Endothelial cell of umbilical vein (primary cell): Measurements from ENCODE around the gene MAP2K5. TPM values are rescaled to one million over a fixed set of nuclear protein-coding genes. Genes with fewer than 3 reads are reported as not detected.

ENCODE experiments used
- BruUV-seq: library from RNA; stranded (reverse); fragments of 400-500 nt; replicated peaks from 2 replicates; lab custom pipeline; 2021; lab: Mats Ljungman, UMichigan
- CTCF ChIA-PET: fragments of 300-600, 350-600 bp; sonication (Branson Sonifier 250); formaldehyde crosslinking; loops from one replicate; lab custom pipeline; 2021; ENCODE audit warnings: antibody characterized with exemption, inconsistent platforms; lab: Charles Lee
- POLR2A ChIA-PET: fragments of 300-600, 350-600 bp; sonication (Branson Sonifier 250); formaldehyde crosslinking; loops from one replicate; lab custom pipeline; 2021; ENCODE audit warnings: antibody characterized with exemption, inconsistent platforms; lab: Charles Lee
- DNase-seq: peaks from one replicate; pipeline ENCODE4 v3.0.0-alpha.2; 2011; ENCODE audit warnings: low read depth, low spot score
- FAIRE-seq: peaks from 2 replicates; lab custom pipeline; 2011; peaks lifted over from hg19 to GRCh38; lab: Jason Lieb, UNC
- H2AFZ ChIP-seq: 2 replicates; pipeline ENCODE4 v1.6.0; 2012; ENCODE audit warnings: low read depth, low read length, control low read depth, inconsistent platforms
- H3K27ac ChIP-seq: 2 replicates; pipeline ENCODE4 v1.5.1; 2011; ENCODE audit warnings: low read depth, mild to moderate bottlenecking, control low read depth, low read length, moderate library complexity; ENCODE audit not compliant: insufficient read depth
- H3K27me3 ChIP-seq, 2 experiments: 2 replicates each; pipeline versions ENCODE4 v1.6.0 to v1.6.1; 2011; ENCODE audit warnings: low read length in 2 of 2, mixed read lengths in 1 of 2; ENCODE audit not compliant: control insufficient read depth in 2 of 2, insufficient read depth in 2 of 2
- H3K36me3 ChIP-seq, 2 experiments: 2 replicates in 1 of 2; 3 replicates in 1 of 2; pipeline ENCODE4 v1.5.1; 2011; ENCODE audit warnings: low read length in 2 of 2, mild to moderate bottlenecking in 1 of 2, moderate library complexity in 1 of 2; ENCODE audit not compliant: control insufficient read depth in 2 of 2, insufficient read depth in 2 of 2; ENCODE audit errors: extremely low read depth in 1 of 2
- H3K4me1 ChIP-seq: 3 replicates; pipeline ENCODE4 v1.5.1; 2011; ENCODE audit warnings: mild to moderate bottlenecking, low read length; ENCODE audit not compliant: control insufficient read depth, insufficient read depth; ENCODE audit errors: extremely low read depth
- H3K4me2 ChIP-seq: 2 replicates; pipeline ENCODE4 v1.6.1; 2011; ENCODE audit warnings: low read length, control low read depth, mixed read lengths; ENCODE audit not compliant: insufficient read depth
- H3K4me3 ChIP-seq, 3 experiments: fragments of 200-600 bp in 1 of 3; sonication (generic), shearing (Covaris generic) in 1 of 3; replicated peaks in 1 of 3; 2 replicates each; pipeline ENCODE4 v1.5.1; 2011 to 2016; ENCODE audit warnings: control low read depth in 3 of 3, low read length in 3 of 3, mild to moderate bottlenecking in 2 of 3, inconsistent platforms in 1 of 3, low read depth in 1 of 3, moderate library complexity in 1 of 3; ENCODE audit not compliant: insufficient read depth in 1 of 3
- H3K79me2 ChIP-seq: 2 replicates; pipeline ENCODE4 v1.6.0; 2012; ENCODE audit warnings: low read length, inconsistent platforms; ENCODE audit not compliant: control insufficient read depth, insufficient read depth
- H3K9ac ChIP-seq: replicated peaks from 2 replicates; pipeline ENCODE3; 2011; ENCODE audit warnings: low read length, control low read depth; ENCODE audit not compliant: insufficient read depth; ENCODE audit errors: extremely low read depth
- H3K9me1 ChIP-seq: replicated peaks from 3 replicates; pipeline ENCODE4 v1.6.0; 2011; ENCODE audit warnings: mild to moderate bottlenecking, low read length; ENCODE audit not compliant: control insufficient read depth, insufficient read depth; ENCODE audit errors: extremely low read depth
- H3K9me3 ChIP-seq: replicated peaks from 2 replicates; pipeline ENCODE4 v1.5.1; 2012; ENCODE audit warnings: low read length, inconsistent platforms; ENCODE audit not compliant: control insufficient read depth, insufficient read depth
- H4K20me1 ChIP-seq: replicated peaks from 2 replicates; pipeline ENCODE3; 2011; ENCODE audit warnings: mild to moderate bottlenecking, low read length; ENCODE audit not compliant: control insufficient read depth, insufficient read depth; ENCODE audit errors: extremely low read depth
- CTCF ChIP-seq, 2 donors: IDR thresholded peaks; 1 replicate in 1 of 2; 2 replicates in 1 of 2; pipeline ENCODE4 v1.5.1; 2011; ENCODE audit warnings: low read length in 2 of 2, mild to moderate bottlenecking in 2 of 2, moderate library complexity in 2 of 2, control low read depth in 1 of 2, inconsistent platforms in 1 of 2, low read depth in 1 of 2; ENCODE audit not compliant: insufficient read depth in 1 of 2; ENCODE audit errors: extremely low read depth in 1 of 2
- EZH2 ChIP-seq: IDR thresholded peaks from 2 replicates; pipeline ENCODE4 v1.6.1; 2012; ENCODE audit warnings: borderline replicate concordance, low read depth, mild to moderate bottlenecking, moderate library complexity, low read length, inconsistent platforms; ENCODE audit not compliant: severe bottlenecking
- FOS ChIP-seq: IDR thresholded peaks from 2 replicates; pipeline ENCODE4 v1.6.1; 2011; ENCODE audit warnings: mild to moderate bottlenecking, low read length, moderate library complexity, borderline replicate concordance; ENCODE audit not compliant: insufficient read depth
- GATA2 ChIP-seq: IDR thresholded peaks from 2 replicates; pipeline ENCODE4 v1.7.0; 2011; ENCODE audit warnings: low read depth, mild to moderate bottlenecking, moderate library complexity, mixed read lengths, low read length; ENCODE audit not compliant: insufficient read length, insufficient read depth
- JUN ChIP-seq: IDR thresholded peaks from 2 replicates; pipeline ENCODE4 v1.6.1; 2011; ENCODE audit warnings: borderline replicate concordance, low read depth; ENCODE audit not compliant: insufficient read length, insufficient read depth
- MYC ChIP-seq: IDR thresholded peaks from one replicate; pipeline ENCODE4 v1.6.1; 2011; ENCODE audit warnings: mild to moderate bottlenecking, low read depth, low read length
- POLR2A ChIP-seq: IDR thresholded peaks from 2 replicates; pipeline ENCODE4 v1.6.1; 2012; ENCODE audit warnings: low read depth, mild to moderate bottlenecking, control low read depth, low read length
- POLR2AphosphoS5 ChIP-seq: IDR thresholded peaks from 2 replicates; pipeline ENCODE4 v1.6.1; 2012; ENCODE audit warnings: low read depth, mild to moderate bottlenecking, control low read depth, low read length, moderate library complexity; ENCODE audit not compliant: insufficient read depth
- dilution Hi-C: fragments of 300-500 bp; cut with MboI; formaldehyde crosslinking; loops from one replicate; pipeline ENCODE4 v1.15.0; 2019; ENCODE audit warnings: low sequenced_read_pairs; ENCODE audit not compliant: extremely low pct_ligation_motif_present
- intact Hi-C: fragments of 100-400 bp; cut with micrococcal nuclease; formaldehyde crosslinking; loops from one replicate; pipeline ENCODE4 v1.10.0; 2022
- polyA plus RNA-seq, 4 experiments: library from polyadenylated mRNA; depleted of rRNA in 3 of 4; stranded (reverse) in 3 of 4; unstranded in 1 of 4; fragments of >200 nt; gene quantifications; 2 replicates each; pipeline versions ENCODE4 v1.2.1 to v1.2.3, GENCODE V29; 2011 to 2012; ENCODE audit warnings: missing spikeins in 1 of 4
- total RNA-seq: library from RNA; stranded (reverse); gene quantifications from 2 replicates; pipeline ENCODE4 v1.2.3, GENCODE V29; 2021
- TF ChIP-seq, protein P1 (sequence below): IDR thresholded peaks from 2 replicates; pipeline ENCODE4 v1.6.1; 2011; ENCODE audit not compliant: insufficient read depth, insufficient read length

Gene MAP2K5
- total and polyA plus RNA-seq, 2 donors (not counting 3 experiments of a cell fraction or from before 2014, with no cell fraction given), result 4.9 to 24.7 TPM

DNA sequence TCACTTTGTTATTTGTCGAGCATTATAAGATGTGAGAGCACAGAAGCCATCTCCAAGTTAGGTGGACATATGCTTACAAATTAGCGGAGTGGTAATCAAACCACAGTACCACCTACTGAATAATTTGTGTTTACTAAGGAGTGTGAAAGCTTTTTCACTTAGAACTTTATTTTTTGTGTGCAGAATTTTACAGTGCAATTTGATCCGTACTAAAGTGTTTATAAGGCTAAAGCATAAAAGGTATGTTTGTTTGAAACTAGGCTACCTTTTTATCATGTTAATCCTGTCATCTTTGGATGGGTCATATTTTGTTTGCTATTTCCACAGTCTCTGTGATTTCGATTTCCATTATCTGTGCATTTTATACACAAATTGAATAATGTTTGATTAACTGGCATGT is 37.5 kb downstream of the MAP2K5 start:
- Histone ChIP-seq H4K20me1 (no peaks in the 10 kb centered on the region), H3K36me3 (no peaks in the 10 kb centered on the region), H3K27ac (no peak overlapping the region), H3K9me1 (no peaks in the 10 kb centered on the region), H3K79me2 (no peaks in the 10 kb centered on the region), H3K4me1 (peaks cover 1% of the 10 kb centered on the region), H3K9me3 (no peaks in the 10 kb centered on the region), H3K4me3 (no peak overlapping the region), H3K9ac (no peak overlapping the region), H3K27me3 (no peaks in the 10 kb centered on the region), H3K4me2 (no peak overlapping the region), H2AFZ (no peak overlapping the region)
- no peak for FAIRE-seq
- intact Hi-C loops, result no loop called here
- dilution Hi-C loops, result no loop called here
- TF ChIP-seq CTCF (IDR thresholded peaks at IDR 0.05; ENCODE audit: extremely low read depth in 1 of 2, insufficient read depth in 1 of 2, low read depth in 1 of 2, low read length in 2 of 2) (no peak), JUN (no peak), EZH2 (no peak), FOS (no peak), GATA2 (no peak), POLR2AphosphoS5 (no peak), MYC (no peak), POLR2A (no peak)
- TF ChIP-seq, protein P1, sequence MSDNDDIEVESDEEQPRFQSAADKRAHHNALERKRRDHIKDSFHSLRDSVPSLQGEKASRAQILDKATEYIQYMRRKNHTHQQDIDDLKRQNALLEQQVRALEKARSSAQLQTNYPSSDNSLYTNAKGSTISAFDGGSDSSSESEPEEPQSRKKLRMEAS, result no peak
- no TSS peak for BruUV-seq
- ChIA-PET CTCF (no interaction called here), POLR2A (no interaction called here)
- no peak for DNase-seq
